Sigmoid colon (tissue), 7 donors: ENCODE data around the gene DDX27. TPM values are rescaled to one million over a fixed set of nuclear protein-coding genes. Genes with fewer than 3 reads are reported as not detected.

Source experiments
- DNase-seq: peaks from one replicate; pipeline ENCODE4 v3.0.0-alpha.2; 2019
- H3K27ac ChIP-seq, 4 donors: fragments of 200-600 bp; sonication (generic); one replicate each; pipeline ENCODE4 v1.5.1; 2016 to 2019; ENCODE audit warnings: mild to moderate bottlenecking in 1 of 4
- H3K27me3 ChIP-seq, 3 donors: fragments of 200-600 bp; sonication (generic); one replicate each; pipeline ENCODE4 v1.5.1; 2019; ENCODE audit warnings: mild to moderate bottlenecking in 1 of 3
- H3K36me3 ChIP-seq, 4 donors: fragments of 200-600 bp; sonication (generic); one replicate each; pipeline ENCODE4 v1.5.1; 2016 to 2019
- H3K4me1 ChIP-seq, 4 donors: fragments of 200-600 bp; sonication (generic); one replicate each; pipeline ENCODE4 v1.5.1; 2017 to 2019
- H3K4me3 ChIP-seq, 4 donors: fragments of 200-600 bp; sonication (generic); one replicate each; pipeline ENCODE4 v1.5.1; 2017 to 2019; ENCODE audit warnings: mild to moderate bottlenecking in 2 of 4, moderate library complexity in 1 of 4
- H3K9me3 ChIP-seq, 4 donors: fragments of 200-600 bp in 3 of 4; sonication (generic) in 3 of 4; one replicate each; pipeline versions ENCODE4 v1.5.1 to v1.6.1; 2013 to 2019
- EP300 ChIP-seq, 4 donors: sonication (generic); formaldehyde crosslinking; IDR thresholded peaks; one replicate each; pipeline ENCODE4 v1.6.1; 2017; ENCODE audit warnings: antibody characterized with exemption in 4 of 4
- POLR2A ChIP-seq, 2 donors: fragments of 450-650 bp; IDR thresholded peaks; one replicate each; pipeline ENCODE4 v1.6.1; 2016; ENCODE audit warnings: antibody characterized with exemption in 2 of 2, mild to moderate bottlenecking in 2 of 2, moderate library complexity in 2 of 2
- POLR2AphosphoS5 ChIP-seq, 4 donors: sonication (generic); formaldehyde crosslinking; IDR thresholded peaks; one replicate each; pipeline ENCODE4 v1.6.1; 2017; ENCODE audit warnings: antibody characterized with exemption in 4 of 4
- WGBS, 2 donors: extraction: QIAGEN DNeasy Blood & Tissue Kit; methylation state at CpG; one replicate each; pipeline ENCODE4 v1.1.7; 2013; 5-methylcytosine and 5-hydroxymethylcytosine counted together
- intact Hi-C: fragments of 100-400 bp; cut with DNase I; formaldehyde crosslinking; loops from one replicate; pipeline ENCODE4 v1.15.1; 2023
- polyA plus RNA-seq, 3 donors: library from polyadenylated mRNA; stranded (reverse); fragments of 200-250 nt; gene quantifications; one replicate each; pipeline ENCODE4 v1.2.3, GENCODE V29; 2013
- total RNA-seq, 4 donors: library from RNA; depleted of rRNA; stranded (reverse); fragments of >200 nt; gene quantifications; one replicate each; pipeline ENCODE4 v1.1.0, GENCODE V29; 2016
- TF ChIP-seq, protein P1 (sequence below), 4 experiments: fragments of 450-650 bp in 3 of 4; fragments of 200-600 bp in 1 of 4; IDR thresholded peaks; one replicate each; pipeline ENCODE4 v1.5.1; 2016 to 2019; ENCODE audit warnings: antibody characterized with exemption in 4 of 4, mild to moderate bottlenecking in 3 of 4, moderate library complexity in 2 of 4
- donor health status: healthy with polysubstance abuse.
- donor health status: Bipolar disorder and iron deficiency.
- donor health status: healthy.

The DDX27 gene
- total and polyA plus RNA-seq, 7 donors, result 16.8 to 40.4 (median 27.5) TPM

DNA sequence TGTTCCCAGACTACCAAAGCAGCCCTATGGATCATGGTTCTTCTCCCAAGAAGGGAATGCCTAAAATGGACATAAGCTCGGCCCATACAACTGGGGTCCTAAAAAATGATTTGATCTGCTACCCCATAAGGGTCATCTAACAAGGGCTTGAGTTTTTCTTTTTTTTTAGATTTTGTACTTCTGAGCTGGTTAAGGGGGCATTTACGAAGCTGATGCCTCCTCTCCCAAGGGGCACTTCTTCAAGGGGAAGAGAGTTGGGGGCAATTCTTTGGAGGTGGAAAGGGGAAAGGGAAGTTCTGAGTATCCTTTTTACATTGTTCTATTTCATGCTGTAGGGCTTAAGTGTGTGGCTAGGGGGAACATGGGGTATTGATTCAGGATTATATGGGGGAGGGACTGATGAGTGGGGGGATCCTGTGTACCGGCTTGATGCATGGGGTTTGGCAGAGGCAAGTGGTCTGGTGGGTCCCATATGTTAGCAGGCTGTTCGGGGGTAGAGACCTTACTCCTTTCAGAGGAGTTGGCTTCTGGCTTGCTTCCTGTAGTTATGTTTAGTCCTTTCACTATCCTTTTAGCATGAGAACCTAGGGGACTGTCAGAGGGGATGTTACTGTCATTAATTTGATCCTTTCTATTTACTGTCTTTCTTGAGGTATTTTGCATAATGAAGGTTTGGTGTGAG, 66.7 kb downstream of the DDX27 start:
- intact Hi-C loops, result no loop called here
- peaks cover 18 to 25% (median 19%) of the 10 kb centered on the region in 4 donors for H3K9me3 ChIP-seq
- peaks cover 0 to 27% (median 18%) of the 10 kb centered on the region in 4 donors for H3K4me1 ChIP-seq
- WGBS, 2 donors, result 90 to 91% methylated on average over 4 of the region's 4 CpGs
- H3K27me3 ChIP-seq, result no peaks in the 10 kb centered on the region
- H3K27ac ChIP-seq, result no peak overlapping the region
- no peak for DNase-seq
- TF ChIP-seq EP300 (IDR thresholded peaks at IDR 0.05) (no peak), POLR2A (IDR thresholded peaks at IDR 0.05) (no peak), POLR2AphosphoS5 (IDR thresholded peaks at IDR 0.05) (no peak)
- TF ChIP-seq, protein P1, sequence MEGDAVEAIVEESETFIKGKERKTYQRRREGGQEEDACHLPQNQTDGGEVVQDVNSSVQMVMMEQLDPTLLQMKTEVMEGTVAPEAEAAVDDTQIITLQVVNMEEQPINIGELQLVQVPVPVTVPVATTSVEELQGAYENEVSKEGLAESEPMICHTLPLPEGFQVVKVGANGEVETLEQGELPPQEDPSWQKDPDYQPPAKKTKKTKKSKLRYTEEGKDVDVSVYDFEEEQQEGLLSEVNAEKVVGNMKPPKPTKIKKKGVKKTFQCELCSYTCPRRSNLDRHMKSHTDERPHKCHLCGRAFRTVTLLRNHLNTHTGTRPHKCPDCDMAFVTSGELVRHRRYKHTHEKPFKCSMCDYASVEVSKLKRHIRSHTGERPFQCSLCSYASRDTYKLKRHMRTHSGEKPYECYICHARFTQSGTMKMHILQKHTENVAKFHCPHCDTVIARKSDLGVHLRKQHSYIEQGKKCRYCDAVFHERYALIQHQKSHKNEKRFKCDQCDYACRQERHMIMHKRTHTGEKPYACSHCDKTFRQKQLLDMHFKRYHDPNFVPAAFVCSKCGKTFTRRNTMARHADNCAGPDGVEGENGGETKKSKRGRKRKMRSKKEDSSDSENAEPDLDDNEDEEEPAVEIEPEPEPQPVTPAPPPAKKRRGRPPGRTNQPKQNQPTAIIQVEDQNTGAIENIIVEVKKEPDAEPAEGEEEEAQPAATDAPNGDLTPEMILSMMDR (IDR thresholded peaks at IDR 0.05), result no peak
- no peak overlapping the region for H3K4me3 ChIP-seq
- peaks cover 66 to 100% (median 93%) of the 10 kb centered on the region in 4 donors for H3K36me3 ChIP-seq

DNA sequence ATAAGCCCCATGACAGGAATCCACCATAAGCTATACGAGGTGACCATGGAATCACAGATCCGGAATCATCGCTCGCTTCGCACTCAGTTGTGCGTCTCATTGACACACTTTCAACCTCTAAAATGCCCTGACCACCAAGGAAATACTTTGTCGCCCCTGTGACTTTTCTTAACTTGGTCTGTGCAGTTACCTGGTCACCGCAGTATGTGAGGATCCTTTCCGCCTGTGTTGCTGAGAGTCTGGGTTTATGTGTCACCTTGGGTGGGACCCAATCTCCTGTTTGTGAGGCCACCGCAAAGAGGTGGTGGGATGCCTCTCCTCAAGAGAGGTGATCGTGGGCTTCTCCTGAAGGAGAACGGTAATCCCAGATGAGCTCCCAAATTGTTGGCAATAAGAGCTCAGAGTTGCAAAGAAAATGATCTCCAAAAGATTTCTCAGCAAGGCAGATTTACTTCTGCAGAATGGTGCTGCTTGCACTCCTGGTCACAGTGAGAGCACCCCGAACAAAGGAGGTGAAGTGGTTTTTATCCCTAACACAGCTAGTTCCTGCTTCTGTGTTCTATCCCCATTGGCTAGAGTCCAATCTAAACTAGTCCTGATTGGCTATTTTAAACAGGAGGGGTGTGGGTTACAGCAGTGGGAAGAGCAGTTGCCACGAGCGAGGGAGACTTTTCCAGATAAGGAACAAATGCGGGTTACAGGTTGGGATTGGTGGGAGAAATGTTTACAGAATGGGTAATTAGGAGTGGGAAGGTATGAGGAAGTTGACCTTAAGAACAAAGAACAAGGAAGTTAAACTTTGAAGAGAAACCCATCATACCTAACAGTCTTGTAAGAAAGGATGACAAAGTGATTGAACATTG, 67.7 kb downstream of the DDX27 start:
- H3K4me1 ChIP-seq, result peaks cover 0 to 20% (median 12%) of the 10 kb centered on the region in 4 donors
- 77 to 89% methylated on average over 16 of the region's 16 CpGs for WGBS, 2 donors
- H3K4me3 ChIP-seq, result no peak overlapping the region
- H3K27me3 ChIP-seq, result no peaks in the 10 kb centered on the region
- peaks cover 61 to 100% (median 89%) of the 10 kb centered on the region in 4 donors for H3K36me3 ChIP-seq
- H3K27ac ChIP-seq, result no peak overlapping the region
- TF ChIP-seq, protein P1 (IDR thresholded peaks at IDR 0.05), result no peak
- TF ChIP-seq POLR2AphosphoS5 (IDR thresholded peaks at IDR 0.05), result no peak
- TF ChIP-seq POLR2A (IDR thresholded peaks at IDR 0.05), result no peak
- no peak for TF ChIP-seq EP300 (IDR thresholded peaks at IDR 0.05)
- intact Hi-C loops, result no loop called here
- DNase-seq, result no peak
- H3K9me3 ChIP-seq, result peaks cover 14 to 25% (median 17%) of the 10 kb centered on the region in 4 donors

DNA sequence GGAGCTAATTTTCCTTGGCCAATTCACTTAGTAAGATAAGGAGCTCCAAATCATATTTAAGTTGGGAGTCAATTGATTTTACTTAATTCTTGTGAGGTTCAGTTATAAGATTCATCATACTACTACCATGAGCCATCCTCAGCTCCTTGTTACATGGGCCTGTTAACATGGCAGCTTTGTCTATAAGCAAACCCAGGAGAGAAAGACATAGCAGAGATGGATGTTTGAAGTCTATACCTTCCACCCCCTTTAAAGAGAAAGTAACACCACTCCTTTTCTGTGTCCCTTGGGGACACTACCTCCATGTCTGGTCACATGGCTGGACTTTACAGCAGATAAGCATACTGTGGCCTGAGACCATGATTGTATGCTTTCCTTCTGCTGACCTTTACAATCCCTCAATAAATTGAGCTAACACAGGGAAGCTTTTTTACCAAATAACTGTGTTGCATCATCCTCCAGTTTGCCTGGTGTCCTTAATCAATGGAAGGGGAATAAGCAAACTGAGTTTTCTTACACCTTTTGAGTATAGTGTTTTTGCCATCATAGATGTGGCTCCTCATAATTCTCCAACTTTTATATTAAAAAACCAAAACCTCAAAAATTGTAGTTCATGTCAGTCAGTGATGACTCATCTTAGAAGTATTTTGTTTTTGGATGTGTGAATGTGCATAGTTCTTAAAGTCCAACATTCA, 68.5 kb downstream of the DDX27 start:
- DNase-seq, result no peak
- intact Hi-C loops, result no loop called here
- Histone ChIP-seq H3K36me3 (peaks cover 54 to 97% (median 82%) of the 10 kb centered on the region in 4 donors), H3K9me3 (peaks cover 14 to 25% (median 17%) of the 10 kb centered on the region in 4 donors), H3K4me1 (peaks cover 0 to 12% (median 6%) of the 10 kb centered on the region in 4 donors), H3K27ac (no peak overlapping the region), H3K27me3 (no peaks in the 10 kb centered on the region), H3K4me3 (no peak overlapping the region)
- TF ChIP-seq EP300 (IDR thresholded peaks at IDR 0.05), result no peak
- no peak for TF ChIP-seq POLR2AphosphoS5 (IDR thresholded peaks at IDR 0.05)
- TF ChIP-seq, protein P1 (IDR thresholded peaks at IDR 0.05), result no peak
- TF ChIP-seq POLR2A (IDR thresholded peaks at IDR 0.05), result no peak

DNA sequence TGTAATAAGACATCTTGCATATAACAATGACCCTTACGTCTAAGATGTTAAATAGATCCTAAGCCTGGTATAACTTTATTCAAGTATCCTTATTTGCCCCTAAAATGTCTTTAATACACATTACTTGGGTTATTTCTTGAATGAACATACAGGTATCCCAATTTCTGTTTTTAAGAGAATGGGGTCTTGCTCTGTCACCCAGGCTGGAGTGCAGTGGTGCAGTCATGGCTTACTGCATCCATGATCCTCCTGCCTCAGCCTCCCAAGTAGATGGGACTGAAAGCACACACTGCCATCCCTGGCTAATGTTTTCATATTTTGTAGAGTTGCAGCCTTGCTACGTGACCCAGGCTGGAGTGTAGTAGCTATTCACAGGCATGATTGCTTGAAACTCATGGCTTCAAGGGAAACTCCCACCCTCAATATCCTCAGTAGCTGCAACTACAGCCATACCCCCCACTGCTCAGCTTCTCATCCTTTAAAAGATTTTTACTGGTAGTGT, 69.1 kb downstream of the DDX27 start:
- DNase-seq, result no peak
- WGBS, 2 donors, result 87 to 89% methylated on average over 2 of the region's 2 CpGs
- H3K4me3 ChIP-seq, result no peak overlapping the region
- no peak for TF ChIP-seq POLR2A (IDR thresholded peaks at IDR 0.05)
- TF ChIP-seq, protein P1 (IDR thresholded peaks at IDR 0.05), result no peak
- TF ChIP-seq POLR2AphosphoS5 (IDR thresholded peaks at IDR 0.05), result no peak
- TF ChIP-seq EP300 (IDR thresholded peaks at IDR 0.05), result no peak
- H3K27ac ChIP-seq, result no peak overlapping the region
- intact Hi-C loops, result no loop called here
- H3K36me3 ChIP-seq, result peaks cover 50 to 91% (median 76%) of the 10 kb centered on the region in 4 donors
- peaks cover 14 to 25% (median 17%) of the 10 kb centered on the region in 4 donors for H3K9me3 ChIP-seq
- no peaks in the 10 kb centered on the region for H3K27me3 ChIP-seq
- peaks cover 0 to 11% (median 2%) of the 10 kb centered on the region in 4 donors for H3K4me1 ChIP-seq
